ENCODE results near the gene EFNA4. TPM values are rescaled to one million over a fixed set of nuclear protein-coding genes. Genes with fewer than 3 reads are reported as not detected.

EFNA4 gene
- polyA plus RNA-seq, 2 of the 4 experiments (the other 2 are of a cell fraction): 3.1 to 8.7 TPM

DNA sequence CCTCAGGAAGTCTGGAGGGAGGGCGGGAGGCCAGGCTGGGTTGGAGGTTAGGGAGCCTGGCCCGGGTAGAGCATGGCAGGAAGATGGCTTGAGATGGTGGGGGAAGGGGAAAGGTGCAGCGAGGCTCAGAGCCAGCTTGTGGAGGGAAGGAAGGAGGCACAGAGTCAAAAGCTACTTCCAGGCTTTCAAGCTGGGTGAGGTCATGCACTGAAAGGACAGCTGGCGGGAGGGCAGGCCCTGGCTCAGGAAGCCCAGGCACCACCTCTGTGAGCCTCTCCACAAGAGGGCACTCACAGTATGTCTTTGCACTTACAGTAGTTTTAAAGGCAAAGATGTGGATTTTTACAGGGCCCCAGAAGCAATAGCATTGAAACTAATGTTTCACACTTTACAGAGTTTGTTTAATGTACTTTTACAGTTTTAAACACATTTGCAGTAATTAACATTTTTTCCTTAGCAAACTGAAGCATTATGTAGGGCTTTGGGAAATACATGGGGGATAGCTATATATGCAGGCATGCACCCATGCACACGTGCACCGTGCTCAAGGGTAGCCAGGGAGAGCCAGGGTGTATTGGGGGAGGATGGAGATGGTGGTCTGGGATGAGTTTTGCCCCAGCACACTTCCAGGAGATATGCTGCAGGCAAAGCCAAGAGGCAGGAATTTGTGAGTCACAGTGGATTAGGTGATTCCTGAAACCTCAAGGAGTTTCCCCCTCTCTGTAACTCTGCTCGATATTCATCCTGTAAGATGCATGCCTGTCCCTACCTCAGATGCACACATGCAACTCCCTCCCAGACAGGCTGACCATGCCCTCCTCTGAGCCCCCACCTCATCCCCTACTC is 18.5 kb upstream of the EFNA4 start:
- ATAC-seq: peak; percentile 93 to 96
- DNase-seq (ENCODE audit: low read depth in 1 of 2, low spot score in 1 of 2): peak; percentile 88
- CTCF ChIA-PET: interaction anchor here (0.7 to 5.9 kb wide), 11 partner anchors 38 to 440 kb away, joined by 3 to 36 read pairs (median 4); no protein-coding TSS in a partner anchor
- Histone ChIP-seq H3K4me1 (peaks cover 35% of the 10 kb centered on the region), H3K4me2 (peak overlapping the region; percentile 34), H3K4me3 (no peak overlapping the region), H3K9me3 (no peaks in the 10 kb centered on the region), H3K27ac (peak overlapping the region; percentile 69 to 86)
- FAIRE-seq: peak; percentile 23
- POLR2A ChIA-PET: no interaction called here
- peak; percentile 62 for TF ChIP-seq MAX (IDR thresholded peaks at IDR 0.05)
- peak; percentile 73 for TF ChIP-seq CTCF (IDR thresholded peaks at IDR 0.05)
- peak; percentile 75 to 81 for TF ChIP-seq RAD21 (conservative IDR thresholded peaks at IDR 0.05 in 1 of 2, IDR thresholded peaks at IDR 0.05 in 1 of 2)
- TF ChIP-seq SMC3 (IDR thresholded peaks at IDR 0.05): peak; percentile 79
- TF ChIP-seq TFCP2L1 (CRISPR knock-in tag; IDR thresholded peaks at IDR 0.05): no peak
- WGBS (ENCODE audit: missing lambda C conversion rate): 49% methylated on average over 7 of the region's 7 CpGs

- ChIA-PET CTCF (interaction anchor here (1.0 to 5.9 kb wide), 3 partner anchors 37 to 127 kb away, joined by 3 to 36 read pairs (median 4); no protein-coding TSS in a partner anchor), POLR2A (no interaction called here)
- no peak for FAIRE-seq
- no peak overlapping the region for H3K4me3 ChIP-seq
- no peak overlapping the region for H3K4me2 ChIP-seq
- no peak for TF ChIP-seq ATOH8 (CRISPR knock-in tag; IDR thresholded peaks at IDR 0.05; ENCODE audit: low read depth)
- no peak for TF ChIP-seq GATA3 (IDR thresholded peaks at IDR 0.05; ENCODE audit: borderline replicate concordance)
- no peak for TF ChIP-seq HOXB5 (CRISPR knock-in tag; IDR thresholded peaks at IDR 0.05)
- TF ChIP-seq, protein P1, sequence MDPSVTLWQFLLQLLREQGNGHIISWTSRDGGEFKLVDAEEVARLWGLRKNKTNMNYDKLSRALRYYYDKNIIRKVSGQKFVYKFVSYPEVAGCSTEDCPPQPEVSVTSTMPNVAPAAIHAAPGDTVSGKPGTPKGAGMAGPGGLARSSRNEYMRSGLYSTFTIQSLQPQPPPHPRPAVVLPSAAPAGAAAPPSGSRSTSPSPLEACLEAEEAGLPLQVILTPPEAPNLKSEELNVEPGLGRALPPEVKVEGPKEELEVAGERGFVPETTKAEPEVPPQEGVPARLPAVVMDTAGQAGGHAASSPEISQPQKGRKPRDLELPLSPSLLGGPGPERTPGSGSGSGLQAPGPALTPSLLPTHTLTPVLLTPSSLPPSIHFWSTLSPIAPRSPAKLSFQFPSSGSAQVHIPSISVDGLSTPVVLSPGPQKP (IDR thresholded peaks at IDR 0.05; ENCODE audit: low read depth, low read length): no peak
- TF ChIP-seq JUNB (IDR thresholded peaks at IDR 0.05): no peak
- no peak for TF ChIP-seq USF2 (IDR thresholded peaks at IDR 0.05)
- no peak for TF ChIP-seq ZFP36 (IDR thresholded peaks at IDR 0.05; ENCODE audit: borderline replicate concordance, partially characterized antibody)
- TF ChIP-seq MAFK (IDR thresholded peaks at IDR 0.05; ENCODE audit: partially characterized antibody): no peak
- TF ChIP-seq ZSCAN20 (CRISPR knock-in tag; IDR thresholded peaks at IDR 0.05): no peak
- no peak for TF ChIP-seq HDAC2 (IDR thresholded peaks at IDR 0.05)
- no peak for TF ChIP-seq CHD2 (IDR thresholded peaks at IDR 0.05; ENCODE audit: low read length, partially characterized antibody)
- no peak for TF ChIP-seq PHF8 (IDR thresholded peaks at IDR 0.05; ENCODE audit: borderline replicate concordance, low read depth)
- TF ChIP-seq RAD21 (conservative IDR thresholded peaks at IDR 0.05 in 1 of 2, IDR thresholded peaks at IDR 0.05 in 1 of 2): no peak
- no peak for TF ChIP-seq EP300 (IDR thresholded peaks at IDR 0.05)
- TF ChIP-seq E2F6 (IDR thresholded peaks at IDR 0.05; ENCODE audit: borderline replicate concordance, low read depth): no peak
- no peak for TF ChIP-seq MAZ (IDR thresholded peaks at IDR 0.05; ENCODE audit: borderline replicate concordance, low read depth, low read length)
- no peak for TF ChIP-seq HMGXB4 (CRISPR knock-in tag; IDR thresholded peaks at IDR 0.05; ENCODE audit: borderline replicate concordance)
- no peak for TF ChIP-seq NPAS2 (CRISPR knock-in tag; IDR thresholded peaks at IDR 0.05; ENCODE audit: borderline replicate concordance)
- no peaks in the 10 kb centered on the region for H3K9me3 ChIP-seq
- no peak overlapping the region; a peak in 1 of 6 replicates for H3K27ac ChIP-seq
- no peak for ATAC-seq
- H3K4me1 ChIP-seq: peaks cover 43% of the 10 kb centered on the region
- WGBS (ENCODE audit: missing lambda C conversion rate): 93% methylated on average over 8 of the region's 8 CpGs
- DNase-seq (ENCODE audit: low read depth in 1 of 2, low spot score in 1 of 2): no peak
Measured at GRCh38 chr1:155048449-155049334, 14.8 kb upstream of the EFNA4 start.

Data from A549 (cell line).